ENCODE data around the gene GALNT10.

DNA sequence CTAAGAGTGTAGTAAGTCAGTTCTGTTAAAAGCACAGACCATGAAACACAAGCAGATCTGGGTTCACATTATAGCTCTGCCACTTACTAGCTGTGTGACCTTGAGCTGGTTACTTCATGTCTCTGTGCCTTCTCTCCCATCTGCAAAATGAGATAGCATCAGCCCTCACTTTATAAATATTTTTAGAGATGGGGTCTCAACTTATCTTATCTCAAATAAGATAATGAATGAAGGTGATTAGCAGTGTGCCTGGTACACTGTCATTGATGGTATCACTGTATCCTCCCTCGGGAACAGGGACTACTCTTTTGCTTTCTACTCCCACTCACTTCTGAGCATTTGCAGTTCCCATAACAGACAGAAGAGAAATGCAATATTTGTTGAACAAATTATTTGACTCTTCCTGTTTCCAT is 52.4 kb downstream of the GALNT10 start:
- TF ChIP-seq, protein P1, sequence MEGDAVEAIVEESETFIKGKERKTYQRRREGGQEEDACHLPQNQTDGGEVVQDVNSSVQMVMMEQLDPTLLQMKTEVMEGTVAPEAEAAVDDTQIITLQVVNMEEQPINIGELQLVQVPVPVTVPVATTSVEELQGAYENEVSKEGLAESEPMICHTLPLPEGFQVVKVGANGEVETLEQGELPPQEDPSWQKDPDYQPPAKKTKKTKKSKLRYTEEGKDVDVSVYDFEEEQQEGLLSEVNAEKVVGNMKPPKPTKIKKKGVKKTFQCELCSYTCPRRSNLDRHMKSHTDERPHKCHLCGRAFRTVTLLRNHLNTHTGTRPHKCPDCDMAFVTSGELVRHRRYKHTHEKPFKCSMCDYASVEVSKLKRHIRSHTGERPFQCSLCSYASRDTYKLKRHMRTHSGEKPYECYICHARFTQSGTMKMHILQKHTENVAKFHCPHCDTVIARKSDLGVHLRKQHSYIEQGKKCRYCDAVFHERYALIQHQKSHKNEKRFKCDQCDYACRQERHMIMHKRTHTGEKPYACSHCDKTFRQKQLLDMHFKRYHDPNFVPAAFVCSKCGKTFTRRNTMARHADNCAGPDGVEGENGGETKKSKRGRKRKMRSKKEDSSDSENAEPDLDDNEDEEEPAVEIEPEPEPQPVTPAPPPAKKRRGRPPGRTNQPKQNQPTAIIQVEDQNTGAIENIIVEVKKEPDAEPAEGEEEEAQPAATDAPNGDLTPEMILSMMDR (IDR thresholded peaks at IDR 0.05; ENCODE audit: insufficient read depth, low read depth, low read length): no peak
- TF ChIP-seq EZH2 (IDR thresholded peaks at IDR 0.05; ENCODE audit: insufficient read depth, low read length): no peak
